SH-SY5Y (cell line): ENCODE measurements around the gene VPREB1.

Experiments
- GATA2 ChIP-seq: IDR thresholded peaks from 2 replicates; pipeline ENCODE4 v1.6.1; 2011; ENCODE audit warnings: mild to moderate bottlenecking, low read depth, low read length
- GATA3 ChIP-seq: IDR thresholded peaks from 2 replicates; pipeline ENCODE4 v1.6.1; 2011; ENCODE audit warnings: low read depth, mild to moderate bottlenecking, low read length, moderate library complexity

The VPREB1 gene, protein sequence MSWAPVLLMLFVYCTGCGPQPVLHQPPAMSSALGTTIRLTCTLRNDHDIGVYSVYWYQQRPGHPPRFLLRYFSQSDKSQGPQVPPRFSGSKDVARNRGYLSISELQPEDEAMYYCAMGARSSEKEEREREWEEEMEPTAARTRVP

DNA sequence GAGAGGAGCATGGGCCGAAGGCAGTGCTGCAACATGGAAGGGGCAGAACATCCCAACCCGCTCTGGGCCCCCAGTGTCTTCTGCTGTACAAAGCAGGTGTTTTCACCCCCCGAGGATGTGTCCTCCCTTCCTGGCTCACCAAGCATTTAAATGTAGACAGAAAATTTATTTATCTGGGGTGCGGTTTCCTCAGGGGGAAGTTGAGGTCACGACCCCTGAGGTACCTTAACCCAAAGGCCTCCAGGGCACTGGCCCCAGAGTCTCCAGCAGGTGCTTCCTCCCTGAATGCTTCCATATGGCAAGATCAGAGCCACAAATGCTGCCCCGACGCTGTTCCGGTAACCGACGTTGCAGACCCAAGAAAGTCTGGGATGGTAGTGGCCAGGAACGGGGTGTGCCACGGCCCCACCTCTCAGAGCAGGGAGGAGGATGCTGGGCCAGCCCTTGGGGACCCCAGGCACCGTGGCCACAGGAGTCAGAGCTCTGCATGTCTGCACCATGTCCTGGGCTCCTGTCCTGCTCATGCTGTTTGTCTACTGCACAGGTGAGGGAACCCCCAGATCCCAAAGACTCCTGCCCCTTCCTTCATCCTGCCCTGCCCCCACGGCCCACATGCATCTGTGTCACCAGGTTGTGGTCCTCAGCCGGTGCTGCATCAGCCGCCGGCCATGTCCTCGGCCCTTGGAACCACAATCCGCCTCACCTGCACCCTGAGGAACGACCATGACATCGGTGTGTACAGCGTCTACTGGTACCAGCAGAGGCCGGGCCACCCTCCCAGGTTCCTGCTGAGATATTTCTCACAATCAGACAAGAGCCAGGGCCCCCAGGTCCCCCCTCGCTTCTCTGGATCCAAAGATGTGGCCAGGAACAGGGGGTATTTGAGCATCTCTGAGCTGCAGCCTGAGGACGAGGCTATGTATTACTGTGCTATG, at the start of gene VPREB1:
Gene VPREB1 (plus strand): TSS at position 471 of the 935 bp plus-strand sequence. CDS start 28 bp downstream, at position 499.
- TF ChIP-seq GATA2 = no peak
- TF ChIP-seq GATA3 = no peak

DNA sequence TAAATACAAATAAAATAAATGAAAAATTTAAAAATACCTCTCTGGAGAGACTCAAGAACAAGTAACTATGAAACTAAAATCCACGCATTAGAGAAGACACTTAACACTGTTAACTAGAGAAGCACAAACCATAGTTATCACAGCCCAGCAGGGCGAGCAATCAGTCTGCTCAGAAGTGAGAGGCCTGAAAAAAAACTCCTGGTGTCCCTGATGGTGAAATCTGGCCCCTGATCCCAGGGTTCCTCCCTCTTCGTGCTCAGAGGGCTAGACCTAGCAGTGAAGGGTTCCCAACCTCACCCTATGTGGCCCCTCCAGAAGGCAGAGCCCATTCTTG, 49.7 kb upstream of the VPREB1 start:
- TF ChIP-seq GATA3 (no peak), GATA2 (no peak)

DNA sequence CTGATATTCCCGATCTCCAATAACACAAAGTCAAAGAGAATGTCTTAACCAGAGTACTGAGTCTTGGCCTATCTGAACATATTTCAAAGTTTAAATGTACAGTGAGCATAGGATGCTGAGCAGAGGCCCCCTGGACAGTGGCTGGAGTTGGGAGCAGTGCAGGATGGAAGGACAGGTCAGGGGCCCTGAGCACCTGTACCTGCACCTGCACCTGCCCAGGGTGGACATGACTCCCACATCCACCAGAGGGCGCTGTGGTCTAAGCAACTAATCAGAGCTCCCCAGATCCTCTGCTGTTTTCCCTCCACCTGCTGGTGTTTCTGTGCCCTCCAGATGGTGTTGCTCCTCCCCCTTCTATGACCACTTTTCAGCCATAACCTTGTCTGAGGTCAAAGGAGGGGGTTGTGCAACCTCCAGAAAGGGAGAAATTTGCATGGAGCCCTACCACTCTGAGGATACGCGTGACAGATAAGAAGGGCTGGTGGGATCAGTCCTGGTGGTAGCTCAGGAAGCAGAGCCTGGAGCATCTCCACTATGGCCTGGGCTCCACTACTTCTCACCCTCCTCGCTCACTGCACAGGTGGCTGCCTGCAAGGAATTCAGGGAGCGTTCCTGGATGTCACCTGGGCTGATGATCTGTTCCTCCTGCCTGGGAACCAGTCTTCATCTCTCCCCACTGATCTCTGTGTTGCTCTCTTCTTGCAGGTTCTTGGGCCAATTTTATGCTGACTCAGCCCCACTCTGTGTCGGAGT, 49.1 kb upstream of the VPREB1 start:
- no peak for TF ChIP-seq GATA3
- TF ChIP-seq GATA2 = no peak

DNA sequence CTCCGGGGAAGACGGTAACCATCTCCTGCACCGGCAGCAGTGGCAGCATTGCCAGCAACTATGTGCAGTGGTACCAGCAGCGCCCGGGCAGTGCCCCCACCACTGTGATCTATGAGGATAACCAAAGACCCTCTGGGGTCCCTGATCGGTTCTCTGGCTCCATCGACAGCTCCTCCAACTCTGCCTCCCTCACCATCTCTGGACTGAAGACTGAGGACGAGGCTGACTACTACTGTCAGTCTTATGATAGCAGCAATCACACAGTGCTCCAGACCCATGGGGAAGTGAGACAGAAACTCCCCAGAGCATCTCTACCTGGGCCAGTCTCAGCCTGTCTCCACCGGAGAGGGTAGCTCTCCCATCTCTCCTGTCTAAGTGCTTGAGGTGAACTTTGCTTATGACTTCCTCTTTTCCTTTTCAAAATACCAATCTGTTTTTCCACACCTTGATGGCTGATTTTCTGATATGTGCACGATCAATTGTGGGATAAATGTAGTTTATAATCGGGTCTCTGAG, 48.5 kb upstream of the VPREB1 start:
- no peak for TF ChIP-seq GATA2
- TF ChIP-seq GATA3 = no peak

DNA sequence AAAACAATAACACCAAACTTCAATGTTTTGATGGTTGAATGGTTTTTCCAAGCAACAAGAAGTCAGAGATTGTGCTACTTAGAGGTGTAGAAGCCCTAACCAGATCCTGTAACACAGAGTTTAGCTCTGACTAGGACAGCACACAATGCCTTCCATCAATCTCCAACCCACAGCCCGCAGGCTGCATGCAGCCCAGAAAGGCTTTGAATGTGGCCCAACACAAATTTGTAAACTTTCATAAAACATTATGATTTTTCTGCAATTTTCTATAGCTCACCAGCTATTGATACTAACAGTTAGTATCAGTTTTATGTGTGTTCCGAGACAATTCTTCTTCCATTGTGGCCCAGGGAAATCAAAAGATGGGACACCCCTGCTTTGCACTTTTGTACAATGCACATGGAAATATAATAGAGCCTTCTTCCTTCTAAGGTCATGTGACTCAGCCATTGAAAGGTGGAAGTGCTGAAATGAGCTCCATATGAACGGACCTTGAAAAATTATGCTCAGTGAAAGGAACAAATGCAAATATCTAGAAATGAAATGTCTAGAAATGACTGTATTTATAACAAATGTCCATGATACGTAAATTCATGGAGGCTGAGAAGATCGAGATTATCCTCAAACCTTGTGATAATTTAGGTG, 47.6 kb upstream of the VPREB1 start:
- no peak for TF ChIP-seq GATA2
- TF ChIP-seq GATA3 = no peak

DNA sequence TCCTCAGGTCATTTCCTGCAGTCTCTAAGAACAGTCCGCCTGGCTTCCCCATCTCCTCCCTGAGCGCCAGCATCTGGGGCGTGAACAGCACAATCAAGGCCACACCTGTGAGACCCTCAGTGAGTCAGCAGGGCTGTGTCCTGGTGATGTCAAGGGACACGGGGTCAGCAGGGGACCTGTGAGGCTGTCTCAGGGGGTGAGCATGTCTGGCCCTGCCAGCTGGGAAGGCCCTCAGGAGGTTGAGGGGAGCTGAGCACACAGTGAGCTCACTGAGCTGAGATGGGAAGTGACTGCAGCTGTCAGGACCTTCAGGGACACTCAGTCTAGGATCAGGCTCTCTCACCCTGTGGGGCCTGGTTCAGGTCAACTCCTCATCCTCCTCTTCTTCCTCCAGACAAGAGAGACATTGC, 46.6 kb upstream of the VPREB1 start:
- no peak for TF ChIP-seq GATA2
- TF ChIP-seq GATA3 = no peak

DNA sequence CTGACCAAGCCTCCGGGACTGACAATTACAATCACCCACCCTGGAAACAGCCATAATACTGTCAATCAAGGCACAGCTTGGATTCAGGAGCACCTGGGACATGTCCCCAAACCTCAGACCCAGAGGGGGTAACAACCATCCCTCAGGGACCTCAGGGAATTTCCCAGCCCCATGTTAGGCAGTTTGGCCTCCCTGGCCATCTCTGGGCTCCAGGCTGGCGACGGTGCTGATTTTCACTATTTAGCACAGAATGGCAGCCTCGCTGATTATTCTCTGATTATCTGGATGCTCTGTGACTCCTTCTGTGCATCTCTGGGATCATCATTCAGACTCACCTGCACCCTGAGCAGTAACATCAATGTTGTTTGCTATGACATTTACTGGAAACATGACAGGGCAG, 45.8 kb upstream of the VPREB1 start:
- TF ChIP-seq GATA2 (no peak), GATA3 (no peak)

DNA sequence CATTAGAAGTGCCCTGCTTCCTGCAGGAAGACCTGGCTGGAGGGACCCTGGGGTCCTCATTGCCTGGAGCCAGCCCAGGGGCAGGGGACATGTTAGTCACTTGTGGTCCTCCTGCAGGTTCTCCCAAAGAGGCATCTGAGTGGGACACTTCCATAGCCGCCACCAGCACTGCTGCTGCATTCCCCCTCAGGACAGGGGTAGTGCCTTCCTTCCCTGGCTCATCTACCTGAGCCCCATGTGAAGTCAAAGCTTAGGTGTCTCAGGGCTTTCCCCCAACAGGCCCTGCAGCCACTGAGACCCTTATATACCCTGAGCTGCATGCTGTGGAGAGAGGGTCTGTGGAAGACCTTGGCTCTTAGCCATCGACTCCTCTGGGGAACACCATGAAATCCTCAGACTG, 45.0 kb upstream of the VPREB1 start:
- TF ChIP-seq GATA2 (no peak), GATA3 (no peak)

DNA sequence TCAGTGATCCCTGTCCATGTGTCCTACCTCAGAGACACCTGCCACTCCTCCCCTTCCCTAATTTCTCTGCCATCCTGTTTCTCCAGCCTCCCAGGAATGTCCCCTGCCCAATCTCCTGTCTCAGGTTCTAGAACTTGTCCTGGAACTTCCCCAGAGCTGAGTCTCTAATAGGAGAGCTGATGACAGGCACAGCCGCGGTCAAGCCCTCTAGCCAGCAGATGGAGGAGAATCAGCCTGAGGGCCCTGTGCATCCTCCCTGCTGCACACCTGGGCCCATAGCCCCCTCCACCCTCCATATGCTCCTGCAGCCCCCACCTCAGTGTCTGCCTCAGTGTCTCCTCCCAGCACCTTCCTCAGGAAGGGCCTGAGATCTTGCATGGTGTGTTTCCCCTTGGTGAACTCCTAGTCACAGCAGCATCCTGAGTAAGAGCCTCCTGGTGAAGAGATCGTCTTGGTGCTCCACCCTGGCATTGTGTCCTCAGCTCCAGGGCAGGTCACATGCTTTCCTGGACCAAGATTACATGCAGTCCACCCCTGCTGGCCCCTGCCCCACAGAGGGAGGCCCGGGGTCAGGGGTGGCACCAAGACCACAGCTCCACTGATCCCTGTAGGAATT, 43.9 kb upstream of the VPREB1 start:
- TF ChIP-seq GATA3 (no peak), GATA2 (no peak)

DNA sequence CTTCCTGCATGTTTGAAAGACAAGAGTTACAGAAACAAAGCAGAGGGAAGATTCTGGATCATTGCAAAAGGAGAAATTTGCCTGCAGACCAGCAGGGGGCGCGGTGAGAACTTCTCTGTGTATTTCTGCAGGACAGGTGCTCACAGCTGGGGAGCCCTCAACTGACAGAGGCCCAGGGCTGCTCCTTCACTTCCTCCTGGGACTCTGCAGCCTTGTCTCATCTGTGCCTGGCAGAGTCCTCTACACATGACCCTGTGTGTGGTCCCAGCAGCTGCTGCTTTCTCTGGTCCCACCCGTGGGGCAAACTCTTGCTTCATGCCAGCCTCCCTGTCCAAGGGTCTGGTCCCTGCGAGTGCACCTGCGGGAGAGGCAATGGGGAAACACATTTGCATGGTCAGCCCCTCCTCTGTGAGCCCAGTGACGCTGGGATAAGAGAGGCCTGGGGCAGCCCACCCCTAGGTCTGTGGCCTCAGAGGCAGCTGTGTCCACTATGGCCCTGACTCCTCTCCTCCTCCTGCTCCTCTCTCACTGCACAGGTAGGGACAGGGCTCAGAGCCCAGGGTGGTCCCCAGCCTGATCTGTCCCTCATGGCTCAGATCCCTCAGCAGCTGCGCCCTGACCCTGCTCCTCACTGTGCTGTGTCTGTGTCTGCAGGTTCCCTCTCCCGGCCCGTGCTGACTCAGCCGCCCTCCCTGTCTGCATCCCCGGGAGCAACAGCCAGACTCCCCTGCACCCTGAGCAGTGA, 43.2 kb upstream of the VPREB1 start:
- TF ChIP-seq GATA2 (no peak), GATA3 (no peak)

DNA sequence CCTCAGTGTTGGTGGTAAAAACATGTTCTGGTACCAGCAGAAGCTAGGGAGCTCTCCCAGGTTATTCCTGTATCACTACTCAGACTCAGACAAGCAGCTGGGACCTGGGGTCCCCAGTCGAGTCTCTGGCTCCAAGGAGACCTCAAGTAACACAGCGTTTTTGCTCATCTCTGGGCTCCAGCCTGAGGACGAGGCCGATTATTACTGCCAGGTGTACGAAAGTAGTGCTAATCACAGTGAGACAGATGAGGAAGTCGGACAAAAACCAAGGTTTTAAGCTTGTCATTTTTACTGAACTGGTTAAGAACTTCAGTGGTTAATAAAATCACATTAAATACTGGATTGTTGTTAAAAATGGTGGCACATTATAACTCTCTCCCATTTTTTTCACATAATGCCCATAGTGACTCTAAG, 42.6 kb upstream of the VPREB1 start:
- TF ChIP-seq GATA3 = no peak
- no peak for TF ChIP-seq GATA2

DNA sequence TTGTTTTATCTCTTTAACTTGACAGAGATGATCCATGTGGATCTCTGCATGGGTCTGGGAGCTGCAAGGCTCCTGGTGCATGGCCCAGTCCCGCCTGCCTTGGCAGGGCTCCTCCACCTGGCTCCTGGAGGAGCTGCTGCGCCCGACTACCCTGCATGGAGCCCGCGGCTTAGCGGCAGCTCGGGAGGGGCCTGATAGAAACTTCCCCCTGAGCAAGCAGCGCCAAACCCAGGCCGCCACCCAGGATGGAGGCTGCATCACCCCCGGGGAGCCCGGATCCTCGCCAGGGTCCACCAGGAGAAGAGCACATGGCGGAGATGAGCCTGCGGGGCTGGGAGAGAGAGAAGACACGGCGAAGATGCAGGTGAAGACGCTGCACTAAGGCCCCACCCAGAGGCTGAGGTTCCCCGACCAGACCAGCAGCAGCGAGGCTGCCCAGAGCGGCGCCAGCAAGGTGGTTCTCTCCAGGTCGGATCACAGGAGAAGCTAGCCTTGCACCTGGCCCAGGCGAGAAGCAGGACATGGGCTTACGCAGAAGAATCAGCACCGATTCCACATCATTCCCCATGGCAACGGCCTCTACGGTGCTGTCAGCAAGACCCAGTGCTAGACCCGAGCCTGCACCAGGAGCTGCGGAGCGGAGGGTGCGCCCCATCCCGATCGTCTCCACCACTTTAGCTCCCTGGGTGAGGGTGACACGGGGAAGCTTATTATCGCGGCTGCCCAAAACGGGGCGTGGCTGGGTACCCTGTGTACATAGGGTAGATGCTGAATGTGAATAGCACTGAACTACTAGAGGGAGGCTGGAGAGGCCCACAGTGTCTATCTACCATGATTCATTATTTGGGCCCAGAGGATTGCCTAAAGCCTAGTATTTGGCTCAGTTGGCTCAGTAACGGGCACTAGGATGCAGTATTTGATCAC, 41.3 kb upstream of the VPREB1 start:
- no peak for TF ChIP-seq GATA3
- no peak for TF ChIP-seq GATA2
